SK-N-DZ (cell line): Measurements from ENCODE around the gene HES7.

Experiments used
- DNase-seq: peaks from one replicate; pipeline ENCODE4 v3.0.0-alpha.2; 2015; ENCODE audit warnings: low spot score
- small RNA-seq, 2 experiments: library from RNA; depleted of rRNA; stranded (forward); fragments of <200 nt; gene quantifications; one replicate each; pipeline ENCODE3, GENCODE V24; 2014

The HES7 gene

DNA sequence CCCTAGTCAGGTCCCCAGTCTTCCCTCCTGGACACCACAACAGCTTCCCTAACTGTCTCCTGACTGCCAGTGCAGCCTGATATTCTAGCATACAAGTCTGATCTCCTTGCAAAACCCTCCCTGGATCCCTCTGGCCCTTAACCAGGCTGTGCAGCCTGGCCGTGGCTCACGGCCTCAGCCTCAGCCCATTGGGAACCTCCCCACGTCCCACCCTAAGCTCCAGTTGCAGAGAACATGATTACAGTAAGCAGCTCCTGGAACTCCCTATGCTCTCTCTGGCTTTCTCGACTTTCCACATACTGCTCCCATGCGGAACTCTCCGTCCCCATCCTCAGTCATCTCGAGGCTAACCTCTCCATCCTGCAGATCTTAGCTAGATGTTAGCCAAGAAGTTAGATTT, 49.4 kb downstream of the HES7 start:
- DNase-seq = no peak

DNA sequence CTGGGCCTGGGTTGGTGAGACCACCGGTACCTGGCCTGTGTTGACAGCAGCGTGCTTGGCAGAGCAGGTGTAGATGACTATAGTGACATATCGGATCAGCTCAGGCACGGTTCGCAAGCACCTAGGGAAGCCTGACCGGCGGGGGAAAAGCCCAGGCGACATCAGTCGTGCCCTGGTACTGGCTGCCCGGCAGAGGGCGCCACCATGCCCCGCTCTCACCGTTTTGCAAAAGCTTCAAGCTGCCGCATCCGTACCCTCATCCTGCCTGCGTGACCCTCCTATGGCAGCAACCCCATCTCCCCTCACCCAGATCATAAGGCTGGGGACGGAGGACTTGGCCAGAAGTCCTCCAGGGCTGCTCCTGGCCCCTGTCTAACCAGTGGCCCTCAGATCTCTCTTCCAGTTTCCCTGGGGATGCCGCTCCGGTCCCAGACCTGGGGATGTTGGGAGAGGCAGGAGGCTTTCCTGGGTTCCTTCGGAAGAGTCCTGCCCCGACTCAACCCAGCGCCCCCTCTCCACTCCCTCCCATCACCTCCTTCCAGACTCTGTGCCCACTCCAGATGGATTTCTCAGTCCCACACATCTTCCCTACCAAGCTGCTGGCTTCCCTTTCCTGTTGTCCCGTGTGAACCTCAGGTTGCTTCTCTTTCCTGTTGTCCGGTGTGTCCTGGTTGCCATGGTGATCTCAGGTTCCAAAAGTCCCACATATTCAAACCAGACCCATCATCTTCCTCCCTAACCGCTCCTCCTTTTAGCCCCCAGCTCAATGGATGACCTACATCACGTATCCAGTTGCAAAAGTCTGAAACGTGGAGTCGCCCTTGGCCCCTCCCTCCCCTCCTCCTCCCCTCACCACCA, 50.0 kb downstream of the HES7 start:
- DNase-seq = peak; percentile 62

DNA sequence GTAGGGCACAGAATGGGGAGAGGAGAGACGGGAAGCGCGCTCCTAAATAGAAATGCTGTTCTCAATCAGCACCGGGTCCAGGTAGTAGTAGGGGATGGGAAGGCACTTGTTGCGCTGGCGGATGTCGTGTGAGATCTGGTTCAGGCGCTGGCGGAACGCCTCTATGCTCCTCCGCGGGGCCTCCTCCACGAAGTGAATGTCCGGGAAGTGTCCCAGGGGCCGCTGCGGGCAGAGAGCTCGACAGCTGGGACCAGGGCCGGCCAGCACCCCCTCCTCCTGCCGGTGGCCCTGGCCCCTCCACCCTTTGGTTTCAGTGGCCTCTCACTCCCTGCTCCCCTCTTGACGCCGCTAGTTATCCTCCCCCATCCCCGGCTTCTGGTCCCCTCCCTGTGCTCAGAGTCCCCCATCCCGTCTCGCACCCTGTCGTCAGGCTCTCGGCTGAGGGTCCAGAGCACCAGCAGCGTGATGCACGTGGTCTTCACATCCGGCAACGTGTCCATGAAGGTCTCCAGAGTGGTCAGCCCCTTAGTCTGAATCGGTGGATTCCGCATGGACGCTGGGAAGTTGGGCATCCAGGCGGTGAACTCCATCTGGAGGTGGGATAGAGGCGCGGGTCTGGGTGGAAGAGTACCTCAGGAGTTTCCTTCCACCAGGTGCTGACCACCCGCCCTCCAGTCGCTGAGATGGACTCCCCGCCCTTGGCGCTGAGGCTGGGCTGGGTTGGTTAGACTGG, 51.0 kb downstream of the HES7 start:
- no peak for DNase-seq

DNA sequence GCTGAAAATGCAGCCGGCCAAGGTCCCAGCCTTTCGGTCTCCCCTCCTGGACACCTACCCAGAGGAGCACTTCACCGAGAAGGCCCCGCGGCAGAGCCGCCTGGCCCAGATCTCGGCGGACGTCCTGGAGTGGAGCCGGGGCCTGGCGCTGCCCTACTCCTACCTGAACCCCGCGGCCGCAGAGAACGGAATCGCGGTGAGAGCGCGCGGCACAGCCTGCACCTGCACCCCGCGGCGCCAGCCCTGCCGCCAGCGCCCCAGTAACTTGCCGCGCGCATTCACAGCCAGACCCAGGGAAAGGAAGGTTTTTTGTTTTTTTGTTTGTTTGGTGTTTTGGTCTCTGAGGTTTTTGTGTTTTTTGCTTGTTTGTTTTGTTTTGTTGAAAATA, 51.6 kb downstream of the HES7 start:
- DNase-seq = no peak

DNA sequence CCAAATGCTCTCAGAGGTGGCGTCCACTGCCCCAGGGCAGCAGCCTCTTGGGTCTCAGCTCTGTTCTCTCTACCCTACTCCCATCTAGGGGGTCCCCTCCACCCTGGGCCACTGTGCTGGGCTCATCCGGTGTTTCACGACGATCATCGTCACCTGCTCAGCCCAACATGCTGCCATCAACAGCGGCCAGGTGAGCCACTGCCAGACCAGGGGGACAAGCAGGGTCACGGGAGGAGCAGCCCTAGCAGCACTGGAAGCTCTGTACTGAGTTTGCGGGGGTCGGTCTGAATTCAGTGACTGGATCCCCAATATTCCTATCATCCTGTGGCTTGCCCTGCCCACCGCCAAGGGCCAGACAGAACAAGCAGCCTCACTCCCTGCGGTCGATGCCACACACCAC, 52.4 kb downstream of the HES7 start:
- no peak for DNase-seq

Small RNA genes within 50 kb of the gene (small RNA-seq; reads per million reads assigned to genes)
- gene MIR4314 = 0 reads per million in 2 experiments
